CD14-positive monocyte (primary cell): ENCODE data around the gene CASS4. TPM values are rescaled to one million over a fixed set of nuclear protein-coding genes. Genes with fewer than 3 reads are reported as not detected.

Experiments
- DNase-seq, 3 donors: peaks; one replicate each; pipeline ENCODE4 v3.0.0-alpha.2; 2011 to 2022
- H2AFZ ChIP-seq: 2 replicates; pipeline ENCODE4 v1.6.0; 2012; ENCODE audit warnings: mild to moderate bottlenecking, low read depth, low read length, inconsistent platforms; ENCODE audit not compliant: insufficient read depth, poor library complexity, severe bottlenecking
- H3K27ac ChIP-seq, 2 donors: 1 replicate in 1 of 2; 2 replicates in 1 of 2; pipeline ENCODE4 v1.5.1; 2012 to 2013; ENCODE audit warnings: low read length in 2 of 2, control low read depth in 1 of 2, inconsistent platforms in 1 of 2, low read depth in 1 of 2, mild to moderate bottlenecking in 1 of 2
- H3K27me3 ChIP-seq, 2 donors: one replicate each; pipeline versions ENCODE4 v1.6.0 to v1.6.1; 2011 to 2013; ENCODE audit warnings: low read length in 2 of 2; ENCODE audit not compliant: control insufficient read depth in 2 of 2, insufficient read depth in 2 of 2
- H3K36me3 ChIP-seq, 2 donors: replicated peaks in 1 of 2; 1 replicate in 1 of 2; 2 replicates in 1 of 2; pipeline versions ENCODE4 v1.5.1 to v1.6.1; 2012 to 2013; ENCODE audit warnings: low read length in 2 of 2, control low read depth in 1 of 2, inconsistent platforms in 1 of 2, mild to moderate bottlenecking in 1 of 2; ENCODE audit not compliant: insufficient read depth in 2 of 2, control insufficient read depth in 1 of 2
- H3K4me1 ChIP-seq, 2 donors: 1 replicate in 1 of 2; 2 replicates in 1 of 2; pipeline versions ENCODE4 v1.5.1 to v1.6.1; 2012 to 2013; ENCODE audit warnings: low read length in 2 of 2, control low read depth in 1 of 2, inconsistent platforms in 1 of 2, mild to moderate bottlenecking in 1 of 2, moderate library complexity in 1 of 2; ENCODE audit not compliant: insufficient read depth in 2 of 2, control insufficient read depth in 1 of 2
- H3K4me2 ChIP-seq: replicated peaks from 2 replicates; pipeline ENCODE3; 2012; ENCODE audit warnings: low read length, moderate library complexity, mild to moderate bottlenecking; ENCODE audit not compliant: poor library complexity, severe bottlenecking; ENCODE audit errors: extremely low read depth
- H3K4me3 ChIP-seq, 3 experiments: fragments of 200-600 bp in 1 of 3; sonication (generic) in 1 of 3; replicated peaks in 1 of 3; 1 replicate in 2 of 3; 2 replicates in 1 of 3; pipeline ENCODE4 v1.5.1; 2011 to 2013; ENCODE audit warnings: low read length in 3 of 3, mild to moderate bottlenecking in 3 of 3, control low read depth in 2 of 3, low read depth in 2 of 3, inconsistent platforms in 1 of 3, moderate library complexity in 1 of 3
- H3K79me2 ChIP-seq: 2 replicates; pipeline ENCODE4 v1.6.0; 2012; ENCODE audit warnings: mild to moderate bottlenecking, control low read depth, inconsistent platforms, low read length, moderate library complexity; ENCODE audit not compliant: insufficient read depth
- H3K9ac ChIP-seq: 2 replicates; pipeline ENCODE4 v1.6.0; 2017; ENCODE audit warnings: low read length, mild to moderate bottlenecking; ENCODE audit not compliant: insufficient read depth, poor library complexity, severe bottlenecking
- H3K9me3 ChIP-seq, 2 donors: replicated peaks in 1 of 2; 1 replicate in 1 of 2; 2 replicates in 1 of 2; pipeline versions ENCODE4 v1.5.1 to v1.6.1; 2012 to 2013; ENCODE audit warnings: low read length in 2 of 2, control low read depth in 1 of 2; ENCODE audit not compliant: control insufficient read depth in 1 of 2, insufficient read depth in 1 of 2
- H4K20me1 ChIP-seq: 2 replicates; pipeline ENCODE4 v1.6.0; 2012; ENCODE audit warnings: mild to moderate bottlenecking, low read length, control low read depth, moderate library complexity; ENCODE audit not compliant: insufficient read depth
- H3K27ac Mint-ChIP-seq, 7 donors: one replicate each; pipeline ENCODE4 v1.8.0; 2020; ENCODE audit warnings: mild to moderate bottlenecking in 7 of 7, mixed read lengths in 7 of 7, moderate library complexity in 6 of 7, inconsistent platforms in 2 of 7
- H3K27me3 Mint-ChIP-seq, 3 donors: one replicate each; pipeline ENCODE4 v1.8.0; 2021 to 2022; ENCODE audit warnings: low read depth in 3 of 3, mild to moderate bottlenecking in 3 of 3, mixed read lengths in 3 of 3, moderate library complexity in 3 of 3, inconsistent platforms in 1 of 3
- H3K36me3 Mint-ChIP-seq, 2 donors: one replicate each; pipeline ENCODE4 v1.8.0; 2020; ENCODE audit warnings: mixed read lengths in 2 of 2, inconsistent platforms in 1 of 2, mild to moderate bottlenecking in 1 of 2
- H3K4me1 Mint-ChIP-seq: one replicate; pipeline ENCODE4 v1.8.0; 2020; ENCODE audit warnings: mild to moderate bottlenecking, mixed read lengths
- H3K4me3 Mint-ChIP-seq, 2 donors: one replicate each; pipeline ENCODE4 v1.8.0; 2020; ENCODE audit warnings: mild to moderate bottlenecking in 2 of 2, mixed read lengths in 2 of 2, moderate library complexity in 1 of 2
- H3K9me3 Mint-ChIP-seq, 7 donors: one replicate each; pipeline ENCODE4 v1.8.0; 2020 to 2022; ENCODE audit warnings: mixed read lengths in 7 of 7, mild to moderate bottlenecking in 6 of 7, moderate library complexity in 6 of 7, inconsistent platforms in 2 of 7
- WGBS: methylation state at CpG from one replicate; pipeline ENCODE4 v1.1.5; 2013; ENCODE audit warnings: missing lambda C conversion rate; ENCODE audit not compliant: insufficient coverage; 5-methylcytosine and 5-hydroxymethylcytosine counted together
- intact Hi-C, 2 donors: fragments of 100-400 bp; cut with micrococcal nuclease; formaldehyde crosslinking; loops; one replicate each; pipeline versions ENCODE4 v1.15.0 to v1.15.1; 2023
- polyA plus RNA-seq, 3 donors: library from polyadenylated mRNA; depleted of rRNA in 1 of 3; unstranded in 2 of 3; stranded (reverse) in 1 of 3; fragments of 300-500 nt in 2 of 3; fragments of >200 nt in 1 of 3; fragmentation: Illumina TruSeq in 2 of 3; gene quantifications; 1 replicate in 2 of 3; 2 replicates in 1 of 3; pipeline ENCODE4 v1.2.3, GENCODE V29; 2012 to 2021
- TF ChIP-seq, protein P1 (sequence below): fragments of 200-600 bp; IDR thresholded peaks from one replicate; pipeline ENCODE4 v1.8.0; 2022; ENCODE audit warnings: antibody characterized with exemption, mild to moderate bottlenecking

Gene CASS4
- polyA plus RNA-seq, 3 donors: 1.9 to 7.4 (median 6.1) TPM

- no CpG with 5 or more reads among the region's 4 CpGs for WGBS
- H3K9me3 ChIP-seq: no peaks in the 10 kb centered on the region
These were observed 17.9 kb downstream of the CASS4 start for GRCh38 chr20:56429941-56430340.

DNA sequence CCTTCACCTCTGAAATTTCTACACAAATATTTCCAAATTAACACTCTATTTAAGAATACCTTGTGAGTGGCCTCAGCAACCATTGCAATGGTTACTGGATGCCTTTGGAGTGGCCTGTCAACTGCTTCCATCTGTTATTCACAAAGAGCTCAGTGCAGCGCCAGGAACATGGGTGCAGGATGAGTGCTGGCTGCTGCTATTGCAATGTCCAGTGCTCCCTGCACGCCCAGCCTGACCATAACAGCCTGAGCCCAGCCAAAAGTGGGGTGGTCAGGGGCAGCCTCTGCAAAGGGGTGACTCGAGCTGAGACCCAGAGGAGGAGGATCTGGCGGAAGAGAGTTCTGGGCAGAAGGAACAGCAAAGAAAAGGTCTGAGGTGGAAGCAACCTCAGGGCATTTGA is 18.4 kb downstream of the CASS4 start:
- H3K27ac Mint-ChIP-seq: peak overlapping the region in 3 of 7 donors; percentile 50 to 83 (median 56)
- Histone ChIP-seq H3K36me3 (no peaks in the 10 kb centered on the region), H3K27me3 (peaks cover 22 to 26% of the 10 kb centered on the region in 2 donors), H3K9ac (no peak overlapping the region), H3K27ac (no peak overlapping the region), H4K20me1 (peaks cover 57% of the 10 kb centered on the region), H3K79me2 (no peaks in the 10 kb centered on the region), H2AFZ (no peak overlapping the region), H3K4me1 (peaks cover 58 to 63% of the 10 kb centered on the region in 2 donors), H3K9me3 (no peaks in the 10 kb centered on the region), H3K4me3 (peak overlapping the region in 1 of 3 experiments; percentile 65), H3K4me2 (peak overlapping the region; percentile 74)
- peaks cover 33 to 40% of the 10 kb centered on the region in 2 donors for H3K36me3 Mint-ChIP-seq
- TF ChIP-seq, protein P1, sequence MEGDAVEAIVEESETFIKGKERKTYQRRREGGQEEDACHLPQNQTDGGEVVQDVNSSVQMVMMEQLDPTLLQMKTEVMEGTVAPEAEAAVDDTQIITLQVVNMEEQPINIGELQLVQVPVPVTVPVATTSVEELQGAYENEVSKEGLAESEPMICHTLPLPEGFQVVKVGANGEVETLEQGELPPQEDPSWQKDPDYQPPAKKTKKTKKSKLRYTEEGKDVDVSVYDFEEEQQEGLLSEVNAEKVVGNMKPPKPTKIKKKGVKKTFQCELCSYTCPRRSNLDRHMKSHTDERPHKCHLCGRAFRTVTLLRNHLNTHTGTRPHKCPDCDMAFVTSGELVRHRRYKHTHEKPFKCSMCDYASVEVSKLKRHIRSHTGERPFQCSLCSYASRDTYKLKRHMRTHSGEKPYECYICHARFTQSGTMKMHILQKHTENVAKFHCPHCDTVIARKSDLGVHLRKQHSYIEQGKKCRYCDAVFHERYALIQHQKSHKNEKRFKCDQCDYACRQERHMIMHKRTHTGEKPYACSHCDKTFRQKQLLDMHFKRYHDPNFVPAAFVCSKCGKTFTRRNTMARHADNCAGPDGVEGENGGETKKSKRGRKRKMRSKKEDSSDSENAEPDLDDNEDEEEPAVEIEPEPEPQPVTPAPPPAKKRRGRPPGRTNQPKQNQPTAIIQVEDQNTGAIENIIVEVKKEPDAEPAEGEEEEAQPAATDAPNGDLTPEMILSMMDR: no peak
- H3K4me1 Mint-ChIP-seq: peaks cover 69% of the 10 kb centered on the region
- no peak for DNase-seq
- peaks cover 45 to 57% (median 54%) of the 10 kb centered on the region in 3 donors for H3K27me3 Mint-ChIP-seq
- 80% methylated on average over 4 of the region's 4 CpGs for WGBS
- H3K9me3 Mint-ChIP-seq: peaks cover 0 to 9% (median 2%) of the 10 kb centered on the region in 7 donors
- intact Hi-C loops: no loop called here
- H3K4me3 Mint-ChIP-seq: peak overlapping the region in 1 of 2 donors; percentile 75

More at GRCh38 chr20:56429941-56430340, 17.9 kb downstream of the CASS4 start:
- H3K27ac Mint-ChIP-seq: peak overlapping the region; percentile 46 to 89 (median 71)
- peaks cover 57 to 63% of the 10 kb centered on the region in 2 donors for H3K4me1 ChIP-seq
- peaks cover 36 to 44% of the 10 kb centered on the region in 2 donors for H3K36me3 Mint-ChIP-seq
- TF ChIP-seq, protein P1: no peak
- intact Hi-C loops: loop anchor here in 1 of 2 donors (1.0 to 5.0 kb wide), 2 partner anchors 11 to 38 kb away; partner anchors contain the start of genes AURKA and CSTF1
- peak overlapping the region in 1 of 3 experiments; percentile 65 for H3K4me3 ChIP-seq
- peak overlapping the region; percentile 74 for H3K4me2 ChIP-seq
- H3K4me3 Mint-ChIP-seq: peak overlapping the region in 1 of 2 donors; percentile 75
- H3K79me2 ChIP-seq: no peaks in the 10 kb centered on the region
- peaks cover 25 to 31% of the 10 kb centered on the region in 2 donors for H3K27me3 ChIP-seq
- no peak overlapping the region for H2AFZ ChIP-seq
- H3K4me1 Mint-ChIP-seq: peaks cover 68% of the 10 kb centered on the region
- peaks cover 48 to 61% (median 58%) of the 10 kb centered on the region in 3 donors for H3K27me3 Mint-ChIP-seq
- no peak overlapping the region for H3K9ac ChIP-seq
- no peaks in the 10 kb centered on the region for H3K36me3 ChIP-seq
- H4K20me1 ChIP-seq: peaks cover 57% of the 10 kb centered on the region
- no peak for DNase-seq
- peaks cover 0 to 9% (median 2%) of the 10 kb centered on the region in 7 donors for H3K9me3 Mint-ChIP-seq
- peak overlapping the region in 1 of 2 donors; percentile 29 for H3K27ac ChIP-seq
